Measurements from ENCODE around the gene SREBF1. TPM values are rescaled to one million over a fixed set of nuclear protein-coding genes. Genes with fewer than 3 reads are reported as not detected.
A peak's percentile ranks its signal among the peaks of the same experiment; 100 is the strongest.

Gene SREBF1
- total and polyA plus RNA-seq, 4 experiments from 2014 or later: 5.0 to 15.5 (median 10.8) TPM

DNA sequence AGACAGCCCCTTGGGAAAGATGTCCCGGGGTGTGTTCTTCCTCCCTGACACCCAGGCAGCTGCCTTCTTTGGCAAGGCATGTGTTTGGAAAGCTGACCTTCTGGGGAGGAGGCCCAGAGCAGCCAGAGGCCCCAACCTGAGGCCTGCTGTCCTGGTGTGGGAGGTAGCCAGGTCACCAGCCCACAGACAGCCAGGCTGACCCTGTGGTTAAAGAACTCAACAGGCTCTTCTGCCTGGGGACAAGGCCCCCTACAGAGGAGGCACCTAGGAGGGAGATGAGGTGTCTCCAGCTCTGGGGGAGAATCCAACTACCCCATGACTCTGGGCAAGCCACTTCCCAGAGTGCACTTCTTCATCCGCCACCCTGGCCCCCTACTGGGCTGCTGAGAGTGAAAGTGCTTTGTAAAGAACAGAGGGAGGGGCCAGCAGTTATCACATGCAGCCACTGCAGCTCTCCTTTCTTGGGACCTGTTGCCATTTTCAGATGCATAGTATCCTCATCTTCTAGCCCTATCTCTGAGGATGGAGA lies 13.1 kb upstream of the SREBF1 start:
- H3K4me3 Mint-ChIP-seq: peak overlapping the region in 7 of 8 donors; percentile 32 to 81 (median 55)
- H3K4me1 ChIP-seq (ENCODE audit: insufficient read depth, low read length): peaks cover 54% of the 10 kb centered on the region
- intact Hi-C loops (cut with micrococcal nuclease): loop anchor here (1.0 to 2.0 kb wide), 3 partner anchors 10 to 38 kb away; partner anchors contain the start of gene SREBF1

GRCh38 chr17:17849147-17849820 lies 12.5 kb upstream of the SREBF1 start:
- Mint-ChIP-seq H3K27me3 (no peaks in the 10 kb centered on the region), H3K4me1 (peaks cover 23 to 63% (median 47%) of the 10 kb centered on the region in 4 donors), H3K27ac (peak overlapping the region; percentile 93 to 97 (median 95)), H3K4me3 (peak overlapping the region; percentile 44 to 81 (median 71)), H3K9me3 (no peaks in the 10 kb centered on the region), H3K36me3 (peaks cover 0 to 2% of the 10 kb centered on the region in 2 donors)
- ChIA-PET POLR2A (ENCODE audit: partially characterized antibody) (interaction anchor here (0.6 to 5.3 kb wide), 13 partner anchors 9 to 200 kb away, joined by 3 to 59 read pairs (median 4); partner anchors contain the start of gene SREBF1), CTCF (ENCODE audit: partially characterized antibody) (interaction anchor here (0.6 to 17.6 kb wide), 8 partner anchors 9 to 208 kb away, joined by 3 to 234 read pairs (median 4); no protein-coding TSS in a partner anchor)
- H3K4me3 ChIP-seq (ENCODE audit: low read length in 2 of 2): peak overlapping the region in 1 of 2 donors; percentile 22
- intact Hi-C loops (cut with micrococcal nuclease): loop anchor here (1.0 kb wide), 2 partner anchors 9 to 37 kb away; no protein-coding TSS in a partner anchor
- no peaks in the 10 kb centered on the region for H3K36me3 ChIP-seq (ENCODE audit: insufficient read depth, low read length)
- H3K4me1 ChIP-seq (ENCODE audit: insufficient read depth, low read length): peaks cover 54% of the 10 kb centered on the region
- DNase-seq: peak; percentile 79 to 89 (median 83)
- H3K27ac ChIP-seq (ENCODE audit: low read depth, low read length): peak overlapping the region; percentile 73
- no peaks in the 10 kb centered on the region for H3K9me3 ChIP-seq (ENCODE audit: control insufficient read depth in 1 of 2, low read length in 2 of 2)
- H3K27me3 ChIP-seq (ENCODE audit: insufficient read depth, low read length): no peaks in the 10 kb centered on the region

More for the DNA sequence above, 13.1 kb upstream of the SREBF1 start:
- Mint-ChIP-seq H3K36me3 (peaks cover 0 to 2% of the 10 kb centered on the region in 2 donors), H3K27ac (peak overlapping the region; percentile 93 to 97 (median 95)), H3K9me3 (no peaks in the 10 kb centered on the region), H3K27me3 (no peaks in the 10 kb centered on the region), H3K4me1 (peaks cover 25 to 63% (median 48%) of the 10 kb centered on the region in 4 donors)
- H3K9me3 ChIP-seq (ENCODE audit: control insufficient read depth in 1 of 2, low read length in 2 of 2): no peaks in the 10 kb centered on the region
- no peaks in the 10 kb centered on the region for H3K27me3 ChIP-seq (ENCODE audit: insufficient read depth, low read length)
- POLR2A ChIA-PET (ENCODE audit: partially characterized antibody): interaction anchor here (0.7 to 5.3 kb wide), 10 partner anchors 9 to 156 kb away, joined by 3 to 59 read pairs (median 4); partner anchors contain the start of gene SREBF1
- H3K4me3 ChIP-seq (ENCODE audit: low read length in 2 of 2): peak overlapping the region in 1 of 2 donors; percentile 22
- DNase-seq: peak; percentile 64 to 80 (median 71)
- CTCF ChIA-PET (ENCODE audit: partially characterized antibody): interaction anchor here (0.6 to 17.6 kb wide), 7 partner anchors 9 to 209 kb away, joined by 3 to 234 read pairs (median 4); no protein-coding TSS in a partner anchor
- no peaks in the 10 kb centered on the region for H3K36me3 ChIP-seq (ENCODE audit: insufficient read depth, low read length)
- H3K27ac ChIP-seq (ENCODE audit: low read depth, low read length): peak overlapping the region; percentile 73

- H3K27me3 Mint-ChIP-seq: no peaks in the 10 kb centered on the region
- POLR2A ChIA-PET (ENCODE audit: partially characterized antibody): interaction anchor here (0.6 to 5.3 kb wide), 9 partner anchors 8 to 65 kb away, joined by 3 to 59 read pairs (median 5); partner anchors contain the start of gene SREBF1
- DNase-seq: no peak
- peaks cover 51% of the 10 kb centered on the region for H3K4me1 ChIP-seq (ENCODE audit: insufficient read depth, low read length)
- peak overlapping the region; percentile 25 for H3K27ac ChIP-seq (ENCODE audit: low read depth, low read length)
- CTCF ChIA-PET (ENCODE audit: partially characterized antibody): interaction anchor here (1.0 to 17.6 kb wide), 6 partner anchors 13 to 185 kb away, joined by 3 to 234 read pairs (median 4); no protein-coding TSS in a partner anchor
- peaks cover 0 to 2% of the 10 kb centered on the region in 2 donors for H3K36me3 Mint-ChIP-seq
- H3K27ac Mint-ChIP-seq: peak overlapping the region; percentile 93 to 97 (median 95)
- intact Hi-C loops (cut with micrococcal nuclease): loop anchor here (1.0 kb wide), 2 partner anchors 8 to 36 kb away; no protein-coding TSS in a partner anchor
- no peaks in the 10 kb centered on the region for H3K9me3 ChIP-seq (ENCODE audit: control insufficient read depth in 1 of 2, low read length in 2 of 2)
- H3K9me3 Mint-ChIP-seq: no peaks in the 10 kb centered on the region
- peak overlapping the region in 1 of 2 donors; percentile 22 for H3K4me3 ChIP-seq (ENCODE audit: low read length in 2 of 2)
- no peaks in the 10 kb centered on the region for H3K27me3 ChIP-seq (ENCODE audit: insufficient read depth, low read length)
- peak overlapping the region; percentile 44 to 81 (median 71) for H3K4me3 Mint-ChIP-seq
- peaks cover 23 to 63% (median 46%) of the 10 kb centered on the region in 4 donors for H3K4me1 Mint-ChIP-seq
- H3K36me3 ChIP-seq (ENCODE audit: insufficient read depth, low read length): no peaks in the 10 kb centered on the region
These were observed 11.7 kb upstream of the SREBF1 start for GRCh38 chr17:17848311-17849082.

- Mint-ChIP-seq H3K9me3 (no peaks in the 10 kb centered on the region), H3K27ac (peak overlapping the region in 6 of 7 donors; percentile 53 to 93 (median 84)), H3K4me1 (peaks cover 23 to 64% (median 46%) of the 10 kb centered on the region in 4 donors), H3K4me3 (peak overlapping the region in 3 of 8 donors; percentile 10 to 12 (median 10)), H3K27me3 (no peaks in the 10 kb centered on the region), H3K36me3 (peaks cover 0 to 2% of the 10 kb centered on the region in 2 donors)
- CTCF ChIA-PET (ENCODE audit: partially characterized antibody): interaction anchor here (1.7 to 17.6 kb wide), 3 partner anchors 14 to 71 kb away, joined by 3 to 234 read pairs (median 30); no protein-coding TSS in a partner anchor
- no peaks in the 10 kb centered on the region for H3K36me3 ChIP-seq (ENCODE audit: insufficient read depth, low read length)
- H3K4me1 ChIP-seq (ENCODE audit: insufficient read depth, low read length): peaks cover 51% of the 10 kb centered on the region
- H3K27me3 ChIP-seq (ENCODE audit: insufficient read depth, low read length): no peaks in the 10 kb centered on the region
- no peak overlapping the region for H3K27ac ChIP-seq (ENCODE audit: low read depth, low read length)
- intact Hi-C loops (cut with micrococcal nuclease): no loop called here
- no peak for DNase-seq
- H3K9me3 ChIP-seq (ENCODE audit: control insufficient read depth in 1 of 2, low read length in 2 of 2): no peaks in the 10 kb centered on the region
- no peak overlapping the region for H3K4me3 ChIP-seq (ENCODE audit: low read length in 2 of 2)
- POLR2A ChIA-PET (ENCODE audit: partially characterized antibody): interaction anchor here (0.6 to 5.3 kb wide), 2 partner anchors 10 to 25 kb away, joined by 3 to 59 read pairs; partner anchors contain the start of gene SREBF1
These were observed 10.9 kb upstream of the SREBF1 start for GRCh38 chr17:17847726-17848125.

- peaks cover 50% of the 10 kb centered on the region for H3K4me1 ChIP-seq (ENCODE audit: insufficient read depth, low read length)
- no peaks in the 10 kb centered on the region for H3K36me3 ChIP-seq (ENCODE audit: insufficient read depth, low read length)
- no peaks in the 10 kb centered on the region for H3K27me3 ChIP-seq (ENCODE audit: insufficient read depth, low read length)
- peak overlapping the region in 6 of 7 donors; percentile 11 to 88 (median 67) for H3K27ac Mint-ChIP-seq
- no peak overlapping the region for H3K4me3 ChIP-seq (ENCODE audit: low read length in 2 of 2)
- no peaks in the 10 kb centered on the region for H3K27me3 Mint-ChIP-seq
- DNase-seq: no peak
- intact Hi-C loops (cut with micrococcal nuclease): no loop called here
- ChIA-PET POLR2A (ENCODE audit: partially characterized antibody) (interaction anchor here (5.3 kb wide), 1 partner anchor 10 kb away, joined by 59 read pairs; the partner anchor contains the start of gene SREBF1), CTCF (ENCODE audit: partially characterized antibody) (no interaction called here)
- peak overlapping the region in 2 of 8 donors; percentile 10 for H3K4me3 Mint-ChIP-seq
- peaks cover 23 to 67% (median 46%) of the 10 kb centered on the region in 4 donors for H3K4me1 Mint-ChIP-seq
- H3K27ac ChIP-seq (ENCODE audit: low read depth, low read length): no peak overlapping the region
- H3K9me3 Mint-ChIP-seq: no peaks in the 10 kb centered on the region
- H3K36me3 Mint-ChIP-seq: peaks cover 0 to 2% of the 10 kb centered on the region in 2 donors
- H3K9me3 ChIP-seq (ENCODE audit: control insufficient read depth in 1 of 2, low read length in 2 of 2): no peaks in the 10 kb centered on the region
These were observed 10.4 kb upstream of the SREBF1 start for GRCh38 chr17:17847118-17847689.

- peak overlapping the region in 4 of 7 donors; percentile 19 to 85 (median 64) for H3K27ac Mint-ChIP-seq
- H3K9me3 ChIP-seq (ENCODE audit: control insufficient read depth in 1 of 2, low read length in 2 of 2): no peaks in the 10 kb centered on the region
- H3K9me3 Mint-ChIP-seq: no peaks in the 10 kb centered on the region
- no peaks in the 10 kb centered on the region for H3K36me3 ChIP-seq (ENCODE audit: insufficient read depth, low read length)
- H3K27ac ChIP-seq (ENCODE audit: low read depth, low read length): no peak overlapping the region
- intact Hi-C loops (cut with micrococcal nuclease): no loop called here
- no peaks in the 10 kb centered on the region for H3K27me3 Mint-ChIP-seq
- H3K4me1 ChIP-seq (ENCODE audit: insufficient read depth, low read length): peaks cover 44% of the 10 kb centered on the region
- no peak overlapping the region for H3K4me3 ChIP-seq (ENCODE audit: low read length in 2 of 2)
- no peaks in the 10 kb centered on the region for H3K36me3 Mint-ChIP-seq
- POLR2A ChIA-PET (ENCODE audit: partially characterized antibody): interaction anchor here (5.3 kb wide), 1 partner anchor 9 kb away, joined by 59 read pairs; the partner anchor contains the start of gene SREBF1
- CTCF ChIA-PET (ENCODE audit: partially characterized antibody): no interaction called here
- DNase-seq: no peak
- no peaks in the 10 kb centered on the region for H3K27me3 ChIP-seq (ENCODE audit: insufficient read depth, low read length)
- H3K4me3 Mint-ChIP-seq: no peak overlapping the region
- peaks cover 23 to 61% (median 43%) of the 10 kb centered on the region in 4 donors for H3K4me1 Mint-ChIP-seq
These were observed 9.9 kb upstream of the SREBF1 start for GRCh38 chr17:17846645-17847044.
